ENCODE data around the gene KDM2A.

KDM2A gene

DNA sequence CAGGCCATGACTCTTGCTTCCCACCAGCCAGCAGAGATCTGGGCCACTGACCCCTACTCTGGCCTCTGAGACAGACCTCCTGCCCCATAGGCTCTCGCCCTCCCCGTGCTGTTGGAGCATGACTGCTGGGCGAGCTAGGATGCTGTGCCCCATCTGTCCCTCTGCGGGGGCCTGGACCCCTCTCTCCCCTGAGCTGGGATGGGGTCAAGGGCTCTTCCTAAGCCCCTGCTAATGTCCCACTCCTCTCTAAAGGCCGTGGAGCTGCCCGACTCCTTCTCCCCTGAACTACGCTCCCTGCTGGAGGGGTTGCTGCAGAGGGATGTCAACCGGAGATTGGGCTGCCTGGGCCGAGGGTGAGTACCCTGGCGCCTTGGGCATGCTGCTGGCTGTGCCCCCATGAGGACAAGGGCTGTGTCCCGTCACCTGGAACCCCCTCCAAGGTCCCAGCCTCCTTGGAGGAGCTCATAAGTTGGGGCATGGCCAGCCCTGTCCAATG lies 163.9 kb downstream of the KDM2A start:
- TF ChIP-seq GATA2 (IDR thresholded peaks at IDR 0.05; ENCODE audit: low read depth, low read length) = no peak
- TF ChIP-seq GATA3 (IDR thresholded peaks at IDR 0.05; ENCODE audit: low read depth, low read length) = no peak

DNA sequence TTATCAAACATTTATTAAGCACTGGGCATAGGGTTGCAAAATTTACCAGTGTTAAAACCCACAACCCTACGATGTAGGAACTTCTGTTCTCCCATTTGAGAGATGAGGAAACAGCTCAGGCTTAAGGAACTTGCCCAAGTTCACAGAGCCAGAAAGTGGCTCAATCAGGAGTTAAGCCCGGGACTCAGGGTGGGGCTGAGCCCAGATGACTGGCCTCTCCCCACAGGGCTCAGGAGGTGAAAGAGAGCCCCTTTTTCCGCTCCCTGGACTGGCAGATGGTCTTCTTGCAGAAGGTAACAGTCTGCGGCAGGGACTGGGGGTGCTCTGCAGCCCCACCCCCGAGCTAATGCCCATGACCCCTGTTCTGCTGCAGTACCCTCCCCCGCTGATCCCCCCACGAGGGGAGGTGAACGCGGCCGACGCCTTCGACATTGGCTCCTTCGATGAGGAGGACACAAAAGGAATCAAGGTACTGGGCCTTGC lies 164.5 kb downstream of the KDM2A start:
- TF ChIP-seq GATA2 (IDR thresholded peaks at IDR 0.05; ENCODE audit: low read depth, low read length) = no peak
- TF ChIP-seq GATA3 (IDR thresholded peaks at IDR 0.05; ENCODE audit: low read depth, low read length) = no peak

DNA sequence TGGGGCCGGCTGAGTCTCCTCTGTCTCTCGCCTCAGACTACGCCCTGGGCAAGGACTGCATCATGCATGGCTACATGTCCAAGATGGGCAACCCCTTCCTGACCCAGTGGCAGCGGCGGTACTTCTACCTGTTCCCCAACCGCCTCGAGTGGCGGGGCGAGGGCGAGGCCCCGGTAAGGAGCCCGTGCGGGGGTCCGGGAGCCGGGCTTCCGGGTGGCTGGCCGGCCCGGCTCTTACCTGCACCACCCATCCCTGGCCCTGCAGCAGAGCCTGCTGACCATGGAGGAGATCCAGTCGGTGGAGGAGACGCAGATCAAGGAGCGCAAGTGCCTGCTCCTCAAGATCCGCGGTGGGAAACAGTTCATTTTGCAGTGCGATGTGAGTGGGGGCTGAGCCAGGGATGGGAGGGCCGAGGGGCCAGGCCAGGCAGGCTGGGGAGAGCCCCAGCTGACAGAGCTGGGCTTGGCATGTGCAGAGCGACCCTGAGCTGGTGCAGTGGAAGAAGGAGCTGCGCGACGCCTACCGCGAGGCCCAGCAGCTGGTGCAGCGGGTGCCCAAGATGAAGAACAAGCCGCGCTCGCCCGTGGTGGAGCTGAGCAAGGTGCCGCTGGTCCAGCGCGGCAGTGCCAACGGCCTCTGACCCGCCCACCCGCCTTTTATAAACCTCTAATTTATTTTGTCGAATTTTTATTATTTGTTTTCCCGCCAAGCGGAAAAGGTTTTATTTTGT lies 165.9 kb downstream of the KDM2A start:
- TF ChIP-seq GATA2 (IDR thresholded peaks at IDR 0.05; ENCODE audit: low read depth, low read length) (no peak), GATA3 (IDR thresholded peaks at IDR 0.05; ENCODE audit: low read depth, low read length) (no peak)

DNA sequence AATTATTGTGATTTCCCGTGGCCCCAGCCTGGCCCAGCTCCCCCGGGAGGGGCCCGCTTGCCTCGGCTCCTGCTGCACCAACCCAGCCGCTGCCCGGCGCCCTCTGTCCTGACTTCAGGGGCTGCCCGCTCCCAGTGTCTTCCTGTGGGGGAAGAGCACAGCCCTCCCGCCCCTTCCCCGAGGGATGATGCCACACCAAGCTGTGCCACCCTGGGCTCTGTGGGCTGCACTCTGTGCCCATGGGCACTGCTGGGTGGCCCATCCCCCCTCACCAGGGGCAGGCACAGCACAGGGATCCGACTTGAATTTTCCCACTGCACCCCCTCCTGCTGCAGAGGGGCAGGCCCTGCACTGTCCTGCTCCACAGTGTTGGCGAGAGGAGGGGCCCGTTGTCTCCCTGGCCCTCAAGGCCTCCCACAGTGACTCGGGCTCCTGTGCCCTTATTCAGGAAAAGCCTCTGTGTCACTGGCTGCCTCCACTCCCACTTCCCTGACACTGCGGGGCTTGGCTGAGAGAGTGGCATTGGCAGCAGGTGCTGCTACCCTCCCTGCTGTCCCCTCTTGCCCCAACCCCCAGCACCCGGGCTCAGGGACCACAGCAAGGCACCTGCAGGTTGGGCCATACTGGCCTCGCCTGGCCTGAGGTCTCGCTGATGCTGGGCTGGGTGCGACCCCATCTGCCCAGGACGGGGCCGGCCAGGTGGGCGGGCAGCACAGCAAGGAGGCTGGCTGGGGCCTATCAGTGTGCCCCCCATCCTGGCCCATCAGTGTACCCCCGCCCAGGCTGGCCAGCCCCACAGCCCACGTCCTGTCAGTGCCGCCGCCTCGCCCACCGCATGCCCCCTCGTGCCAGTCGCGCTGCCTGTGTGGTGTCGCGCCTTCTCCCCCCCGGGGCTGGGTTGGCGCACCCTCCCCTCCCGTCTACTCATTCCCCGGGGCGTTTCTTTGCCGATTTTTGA lies 166.8 kb downstream of the KDM2A start:
- no peak for TF ChIP-seq GATA3 (IDR thresholded peaks at IDR 0.05; ENCODE audit: low read depth, low read length)
- no peak for TF ChIP-seq GATA2 (IDR thresholded peaks at IDR 0.05; ENCODE audit: low read depth, low read length)

DNA sequence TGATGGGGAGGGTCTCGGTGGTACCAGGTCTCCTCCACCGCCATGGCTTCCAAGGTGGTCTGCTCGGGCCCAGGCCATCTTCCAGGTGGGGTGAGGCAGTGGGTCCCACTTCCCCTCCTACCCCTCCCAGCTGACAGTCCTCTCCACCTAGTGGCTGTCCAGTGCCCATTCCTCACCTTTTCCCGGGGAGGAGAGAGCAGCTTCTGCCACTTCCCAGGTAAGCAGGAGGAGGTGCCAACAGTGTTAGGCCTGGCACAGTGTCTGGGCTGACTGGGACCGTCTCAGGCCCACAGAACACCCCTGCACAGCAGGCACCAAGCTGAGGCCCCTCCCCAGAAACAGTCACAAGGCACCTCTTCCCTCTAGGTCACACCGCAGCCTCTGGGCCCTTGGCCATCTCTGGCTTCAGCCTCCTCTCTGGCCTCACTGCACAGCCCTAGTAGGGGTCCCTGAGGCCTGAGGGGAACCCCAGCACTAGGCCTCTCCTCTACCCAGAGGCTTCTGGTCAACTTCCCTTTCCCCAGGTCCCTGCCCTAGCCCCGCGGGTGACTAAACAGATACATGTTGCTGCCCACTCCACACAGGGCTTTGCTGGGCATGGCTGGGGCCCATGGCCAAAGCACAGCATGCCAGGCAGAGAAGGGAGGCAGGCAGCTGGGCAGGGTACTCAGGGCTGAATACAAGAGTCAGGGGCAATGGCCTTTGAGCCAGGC lies 167.7 kb downstream of the KDM2A start:
- TF ChIP-seq GATA3 (IDR thresholded peaks at IDR 0.05; ENCODE audit: low read depth, low read length) = no peak
- no peak for TF ChIP-seq GATA2 (IDR thresholded peaks at IDR 0.05; ENCODE audit: low read depth, low read length)

DNA sequence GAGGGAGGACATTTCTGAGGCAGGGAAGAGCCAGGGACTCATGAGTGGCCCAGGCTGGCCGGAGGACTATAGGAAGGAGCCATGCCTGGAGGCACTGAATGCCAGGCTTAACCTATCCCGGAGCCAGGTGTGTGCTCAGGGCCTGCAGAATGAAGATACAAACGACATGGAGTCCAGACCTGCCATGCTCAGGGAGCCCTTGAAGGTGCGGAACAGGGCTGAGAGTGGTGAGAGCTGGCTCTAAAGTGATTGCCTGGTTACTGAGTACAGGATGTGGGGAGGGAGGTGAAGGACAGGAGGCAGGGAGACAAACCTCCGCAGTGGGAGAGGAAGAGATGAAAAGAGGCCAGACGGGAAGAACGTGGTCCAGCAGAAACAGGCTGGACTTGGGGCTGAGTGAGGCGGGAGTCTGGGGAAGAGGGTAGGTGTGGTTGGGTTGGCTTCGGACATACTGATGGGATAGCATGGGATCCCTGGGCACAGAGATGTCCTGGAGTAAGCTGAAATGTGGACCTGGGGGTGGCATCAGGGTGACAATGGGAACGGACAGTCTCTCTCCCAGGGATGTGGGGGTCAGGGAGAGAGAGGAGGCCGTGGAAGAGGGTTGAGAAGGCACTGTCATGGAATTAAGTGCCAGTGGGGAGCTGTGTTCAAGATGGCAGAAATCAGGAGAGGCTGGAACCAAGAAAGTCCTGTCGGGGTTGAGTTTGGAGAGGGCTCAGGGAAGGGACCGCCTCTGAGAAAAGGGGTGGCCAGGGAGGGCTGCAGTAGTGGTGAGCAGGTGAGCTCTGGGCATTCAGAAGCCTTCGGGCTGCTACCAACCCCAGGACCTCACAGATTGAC lies 168.5 kb downstream of the KDM2A start:
- TF ChIP-seq GATA2 (IDR thresholded peaks at IDR 0.05; ENCODE audit: low read depth, low read length) (no peak), GATA3 (IDR thresholded peaks at IDR 0.05; ENCODE audit: low read depth, low read length) (no peak)

DNA sequence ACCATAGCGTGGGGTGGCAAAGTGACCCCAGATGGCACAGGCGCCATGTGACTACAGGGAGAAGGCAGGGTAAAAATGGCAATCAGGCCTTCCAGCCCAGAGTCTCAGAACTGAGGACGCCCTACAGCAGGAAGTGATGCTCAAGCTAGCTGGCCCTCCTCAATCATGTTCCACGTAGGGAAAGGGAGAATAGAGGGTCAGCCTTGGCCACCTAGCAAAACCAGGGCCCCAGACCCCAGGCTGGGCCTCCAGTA lies 169.1 kb downstream of the KDM2A start:
- TF ChIP-seq GATA2 (IDR thresholded peaks at IDR 0.05; ENCODE audit: low read depth, low read length) = no peak
- TF ChIP-seq GATA3 (IDR thresholded peaks at IDR 0.05; ENCODE audit: low read depth, low read length) = no peak

DNA sequence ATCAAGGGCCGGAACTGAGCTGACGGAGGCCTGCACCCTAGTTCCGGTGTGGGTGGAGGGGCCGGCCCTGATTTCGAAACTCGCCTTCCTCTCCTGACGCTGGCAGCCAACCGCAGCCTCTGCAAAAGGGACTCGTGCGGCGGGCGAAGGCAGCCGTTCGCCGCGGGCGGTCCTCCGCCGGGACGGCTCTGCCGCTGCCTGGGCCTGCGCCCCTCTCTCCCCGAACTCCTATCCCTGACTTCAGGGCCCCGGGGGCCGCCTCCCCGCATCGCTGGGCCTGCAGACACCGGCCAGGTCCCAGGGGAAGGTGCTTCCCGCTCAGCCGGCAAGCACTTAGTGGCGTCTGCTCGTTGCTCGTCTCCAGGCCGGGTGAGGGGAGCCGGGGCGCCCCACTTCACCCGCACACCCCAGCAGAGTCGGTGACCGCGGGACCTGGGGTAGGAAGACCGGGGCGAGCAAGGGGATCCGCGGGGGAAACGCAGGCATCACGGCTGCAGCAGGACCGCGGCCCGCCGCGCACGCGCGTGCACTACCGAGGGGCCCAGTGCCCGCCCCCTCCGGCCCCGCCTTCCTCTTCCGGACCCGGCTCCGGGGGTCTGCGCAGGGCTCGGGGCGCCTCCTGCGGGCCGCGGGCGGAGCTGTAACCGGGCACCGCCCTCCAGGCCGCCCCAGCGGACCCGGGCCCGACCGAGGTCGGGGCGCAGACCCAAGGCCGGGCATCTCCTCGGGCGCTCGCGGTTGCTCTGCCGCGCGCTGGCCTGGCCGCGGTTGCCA lies 169.6 kb downstream of the KDM2A start:
- TF ChIP-seq GATA3 (IDR thresholded peaks at IDR 0.05; ENCODE audit: low read depth, low read length) (no peak), GATA2 (IDR thresholded peaks at IDR 0.05; ENCODE audit: low read depth, low read length) (no peak)

DNA sequence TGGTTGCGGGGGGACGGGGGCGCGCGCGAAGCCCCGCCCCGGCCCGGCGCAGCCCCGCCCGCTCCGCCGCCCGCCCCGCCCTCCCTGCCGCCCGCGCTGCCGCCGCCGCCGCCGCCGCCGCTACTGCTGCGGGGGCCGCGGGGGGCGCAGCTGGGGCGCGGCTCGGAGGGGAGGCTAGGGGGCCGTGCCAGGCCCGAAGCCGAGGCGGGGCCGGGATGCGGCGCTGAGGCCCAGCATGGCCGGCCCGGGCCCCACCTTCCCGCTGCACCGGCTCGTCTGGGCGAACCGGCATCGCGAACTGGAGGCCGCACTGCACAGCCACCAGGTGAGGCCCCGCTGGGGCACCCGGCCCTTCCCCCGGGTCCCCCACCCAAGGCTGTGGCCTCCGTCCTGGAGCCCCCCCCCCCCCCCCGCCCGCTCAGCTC lies 170.2 kb downstream of the KDM2A start, which contains the start of gene ANKRD13D:
Gene ANKRD13D (plus strand): TSS at position 78 of the 425 bp plus-strand sequence. CDS start 158 bp downstream, at position 236.
- TF ChIP-seq GATA2 (IDR thresholded peaks at IDR 0.05; ENCODE audit: low read depth, low read length) (no peak), GATA3 (IDR thresholded peaks at IDR 0.05; ENCODE audit: low read depth, low read length) (no peak)

DNA sequence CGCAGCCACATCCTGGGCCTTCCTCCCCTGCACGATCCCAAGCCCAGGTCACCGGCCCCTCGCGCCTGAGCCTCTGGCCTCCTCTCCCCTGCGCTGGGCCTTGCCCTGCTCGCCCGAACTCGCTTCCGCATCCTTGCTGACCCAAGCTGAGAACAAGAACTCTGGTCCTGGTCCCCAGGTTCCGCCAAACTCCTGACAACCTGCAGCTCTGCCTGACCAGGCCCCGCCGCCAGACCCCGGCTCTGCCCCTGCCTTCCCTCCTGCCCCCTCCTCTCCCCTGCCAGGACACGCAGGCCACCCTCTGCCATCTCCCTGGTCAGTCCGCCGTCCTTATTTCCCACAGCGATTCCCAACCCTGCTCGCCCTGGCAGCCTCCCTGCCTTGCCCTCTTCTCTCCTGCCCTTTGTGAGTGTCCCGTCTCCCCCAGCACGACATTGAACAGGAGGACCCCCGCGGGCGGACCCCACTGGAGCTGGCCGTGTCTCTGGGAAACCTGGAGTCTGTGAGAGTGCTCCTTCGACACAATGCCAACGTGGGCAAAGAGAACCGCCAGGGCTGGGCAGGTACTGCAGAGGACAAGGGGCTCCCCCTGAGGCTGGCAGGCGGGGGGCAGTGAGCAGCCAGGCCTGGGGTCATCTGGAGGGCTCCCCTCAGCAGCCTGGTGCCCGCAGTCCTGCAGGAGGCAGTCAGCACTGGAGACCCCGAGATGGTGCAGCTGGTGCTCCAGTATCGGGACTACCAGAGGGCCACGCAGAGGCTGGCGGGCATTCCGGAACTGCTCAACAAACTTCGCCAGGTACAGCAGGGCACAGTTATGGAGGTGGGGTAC lies 170.8 kb downstream of the KDM2A start:
- no peak for TF ChIP-seq GATA3 (IDR thresholded peaks at IDR 0.05; ENCODE audit: low read depth, low read length)
- TF ChIP-seq GATA2 (IDR thresholded peaks at IDR 0.05; ENCODE audit: low read depth, low read length) = no peak

DNA sequence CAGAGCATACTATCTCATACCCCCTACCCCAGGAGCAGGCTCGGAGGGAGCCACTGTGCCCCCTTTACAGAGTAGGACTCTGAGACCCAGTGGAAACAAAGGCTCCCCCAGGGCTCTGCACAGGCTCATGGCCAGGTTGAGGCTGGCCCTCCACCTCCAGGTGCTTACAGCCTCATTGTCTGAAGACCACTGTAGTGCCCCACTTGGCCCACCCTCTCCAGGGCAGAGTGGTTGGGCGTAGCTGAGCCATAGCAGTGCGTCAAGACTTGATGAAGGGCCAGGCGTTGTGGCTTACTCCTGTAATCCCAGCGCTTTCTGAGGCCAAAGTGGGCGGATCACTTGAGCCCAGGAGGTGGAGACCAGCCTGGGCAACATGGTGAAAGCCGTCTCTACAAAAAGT lies 171.7 kb downstream of the KDM2A start:
- TF ChIP-seq GATA2 (IDR thresholded peaks at IDR 0.05; ENCODE audit: low read depth, low read length) (no peak), GATA3 (IDR thresholded peaks at IDR 0.05; ENCODE audit: low read depth, low read length) (no peak)
